NCI-H1436 treated with DMSO at 0.1 percent for 48 hours (cell line): ENCODE data around the gene CDCA5.

Experiments used
- DNase-seq: peaks from one replicate; lab custom pipeline; 2025; lab: John Stamatoyannopoulos, UW

CDCA5 gene

DNA sequence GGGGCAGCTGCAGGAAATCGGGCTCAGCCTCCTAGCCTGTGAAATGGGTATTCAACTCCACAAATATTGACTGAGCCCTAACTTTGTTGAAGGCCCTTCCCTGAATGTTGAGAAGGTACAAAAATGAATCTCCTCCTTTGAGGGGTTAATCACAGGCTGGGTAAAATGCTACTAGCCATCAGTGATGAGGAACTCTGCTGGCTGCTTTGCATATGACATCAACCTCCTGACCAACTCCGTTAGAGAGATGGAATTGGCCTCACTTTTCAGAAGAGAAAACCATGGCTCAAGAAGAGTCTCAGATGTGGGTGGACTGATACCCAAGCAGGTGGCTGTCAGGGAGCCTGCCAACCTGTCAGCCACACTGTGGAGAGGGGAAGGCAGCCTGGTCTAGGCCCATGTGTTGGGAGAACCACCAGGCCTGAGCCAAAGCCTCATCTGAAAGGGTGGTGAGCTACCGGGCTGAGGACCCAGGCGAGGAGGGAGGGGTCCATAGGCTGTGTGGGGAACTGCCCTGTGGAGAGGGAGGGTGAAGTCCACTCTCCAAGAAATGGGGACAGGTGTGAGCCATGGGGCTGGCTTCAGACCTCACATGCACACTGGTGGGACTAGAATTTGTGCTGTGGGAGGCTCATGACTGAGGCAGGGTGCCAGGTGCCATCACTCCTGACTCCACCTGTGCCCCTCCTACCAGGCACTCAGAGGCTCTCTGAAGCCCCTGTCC is 11.8 kb downstream of the CDCA5 start:
- no peak for DNase-seq

DNA sequence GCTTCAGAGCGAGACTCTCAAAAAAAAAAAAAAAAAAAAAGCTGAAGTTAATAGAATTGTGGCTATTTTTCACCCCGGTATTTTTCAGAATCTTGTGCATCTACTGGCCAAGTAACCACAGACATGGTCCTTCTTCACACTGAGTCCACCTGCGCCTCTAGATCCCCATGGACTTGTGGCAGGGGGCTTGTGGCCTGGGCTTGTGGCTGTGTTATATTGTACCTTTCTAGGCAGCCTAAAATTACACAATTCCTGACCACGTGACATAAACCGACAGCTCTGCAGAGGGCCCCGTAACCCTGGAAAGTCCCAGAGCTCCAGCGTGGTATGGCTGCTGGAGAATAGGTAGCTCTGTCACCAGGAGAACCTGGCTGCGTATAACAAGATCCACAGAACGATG is 14.6 kb downstream of the CDCA5 start:
- DNase-seq, result no peak

DNA sequence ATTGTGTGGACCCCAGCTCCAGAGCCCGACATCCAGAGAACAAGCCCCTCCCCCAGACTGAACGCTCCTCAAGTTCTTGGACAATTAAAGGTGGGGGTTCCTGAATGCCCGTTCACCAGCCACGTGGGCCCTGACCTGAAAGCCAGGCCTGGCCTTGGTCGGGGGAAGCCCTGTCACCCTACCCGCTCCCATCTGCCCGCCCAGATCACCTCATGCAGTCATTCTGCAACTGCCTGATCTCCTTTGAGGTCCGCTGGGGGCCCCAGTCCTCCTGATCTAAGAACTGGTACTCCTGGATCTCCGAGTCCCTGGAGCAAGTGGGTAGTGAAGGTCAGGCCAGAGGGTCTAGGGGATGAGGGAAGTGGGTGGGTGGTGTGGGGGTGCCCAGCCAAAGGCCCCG is 16.4 kb downstream of the CDCA5 start:
- no peak for DNase-seq

DNA sequence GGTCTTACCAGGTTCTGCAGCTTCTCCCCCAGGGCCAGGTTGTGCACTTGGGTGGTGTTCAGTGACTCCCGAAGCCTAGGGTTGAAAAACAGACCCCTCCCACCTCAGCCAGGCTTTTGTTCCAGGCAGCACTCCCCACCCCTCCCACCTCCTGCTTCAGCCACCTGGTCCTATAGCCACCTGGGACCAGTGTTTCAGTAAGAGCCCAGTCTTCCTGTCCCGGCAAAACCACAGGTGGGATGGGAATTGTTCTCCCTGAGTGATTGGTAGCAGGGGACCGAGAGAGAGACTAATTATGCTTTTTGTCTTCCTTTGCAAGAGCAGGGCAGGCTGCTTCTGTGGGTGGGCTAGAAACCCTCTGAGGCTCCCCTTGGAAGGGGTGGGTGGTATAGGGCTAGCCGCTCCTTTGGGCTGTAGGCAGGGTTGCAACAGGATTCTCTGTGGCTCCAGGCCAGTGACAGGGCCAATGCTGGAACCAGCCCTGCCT is 17.0 kb downstream of the CDCA5 start:
- peak; percentile 81 for DNase-seq

DNA sequence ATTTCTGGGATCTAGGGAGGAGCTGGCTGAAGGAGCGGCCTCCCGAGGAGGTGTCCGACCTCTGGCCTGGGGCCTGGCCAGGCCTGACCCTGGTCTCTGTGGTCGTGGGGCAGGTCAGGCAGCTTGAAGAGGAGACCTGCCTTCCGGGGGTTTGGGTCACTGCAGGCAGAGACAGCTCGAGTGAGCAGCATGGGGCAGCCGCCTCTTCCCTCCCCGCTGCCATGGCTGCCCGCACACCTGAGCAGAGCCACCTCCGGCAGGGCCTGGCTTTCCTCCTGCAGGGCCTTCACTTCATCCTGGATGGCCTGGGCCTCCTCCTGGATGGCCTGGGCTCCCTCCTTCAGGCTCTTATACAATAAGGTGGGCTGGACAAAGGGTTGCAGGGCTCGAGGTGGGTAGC is 17.5 kb downstream of the CDCA5 start:
- no peak for DNase-seq

DNA sequence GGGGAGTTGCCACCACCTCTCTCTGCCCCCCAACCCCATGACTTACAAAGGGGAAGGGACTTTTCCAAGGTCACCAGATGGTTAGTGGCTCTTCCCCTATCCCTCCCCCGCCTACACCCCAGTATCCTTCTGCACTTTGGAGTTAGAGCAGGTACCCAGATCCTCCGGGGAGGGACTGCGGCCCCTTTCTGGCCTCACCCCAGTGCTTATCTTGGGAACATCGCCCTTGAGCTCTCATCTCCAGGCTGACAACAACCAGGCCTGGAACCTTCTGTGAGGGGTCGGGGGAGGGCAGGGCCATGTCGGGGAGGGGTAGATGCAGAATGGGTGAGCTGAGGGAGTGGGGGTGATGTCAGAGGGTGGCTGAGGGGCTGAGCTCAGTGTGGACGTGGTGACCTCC is 18.0 kb downstream of the CDCA5 start:
- DNase-seq, result no peak

DNA sequence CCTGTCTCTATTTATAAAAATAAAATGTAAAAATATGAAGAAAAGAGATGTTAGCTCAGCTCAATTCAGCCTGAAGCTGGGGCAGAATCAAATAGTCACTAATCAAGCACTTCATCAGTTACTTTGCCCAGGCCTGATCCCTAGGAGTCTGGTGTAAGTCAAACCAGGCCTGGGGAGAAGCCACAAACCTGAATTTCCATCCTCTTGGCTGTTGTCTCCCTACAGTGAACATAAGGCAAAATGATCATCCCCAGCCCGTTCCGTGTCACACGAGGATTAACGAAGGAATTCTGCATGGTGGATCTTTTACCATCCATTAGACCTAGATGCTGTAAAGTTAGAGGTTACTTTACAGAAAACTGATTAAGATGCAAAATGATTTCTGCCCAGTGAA is 19.0 kb downstream of the CDCA5 start:
- DNase-seq, result no peak

DNA sequence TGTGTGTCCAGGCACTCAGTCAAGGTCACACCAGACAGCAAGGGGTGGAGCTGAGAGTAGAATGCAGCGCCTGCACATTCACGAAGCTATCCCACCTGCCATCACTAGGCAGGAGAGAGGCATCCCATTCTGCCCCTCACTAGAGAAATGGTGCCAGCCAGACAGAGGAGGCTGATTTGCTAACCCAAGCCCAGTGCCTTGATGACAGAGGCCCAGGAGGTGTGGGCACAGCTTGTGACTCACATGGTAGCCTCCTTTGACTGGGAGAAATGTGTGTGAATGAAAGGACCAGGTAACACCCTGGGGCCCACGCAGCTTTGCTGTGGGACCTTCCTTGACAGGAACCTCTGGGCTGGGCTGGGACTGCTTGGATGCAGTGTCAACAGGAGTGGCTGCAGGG is 20.3 kb downstream of the CDCA5 start:
- no peak for DNase-seq

DNA sequence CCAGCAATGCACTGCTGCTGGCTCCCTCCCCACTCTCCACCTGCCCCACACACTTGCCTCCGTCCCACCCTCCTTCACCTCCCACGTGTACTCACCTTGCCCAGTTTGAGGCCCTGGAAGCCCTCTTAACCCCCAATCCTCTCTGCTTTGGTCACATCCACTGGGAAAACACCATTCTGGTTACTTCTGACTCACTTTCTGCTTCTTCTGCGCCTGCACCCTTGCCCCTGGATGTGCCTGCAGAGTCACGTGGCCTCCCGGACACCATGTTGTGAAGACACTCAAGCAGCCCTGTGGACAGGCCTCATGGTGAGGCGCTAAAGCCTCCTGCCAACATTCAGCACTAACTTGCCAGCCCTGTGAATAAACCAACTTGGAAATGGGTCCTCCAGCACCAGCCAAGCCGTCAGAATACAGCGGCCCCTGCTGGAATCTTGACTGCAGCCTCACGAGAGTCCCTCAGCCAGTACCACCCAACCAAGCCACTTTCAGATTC is 22.9 kb downstream of the CDCA5 start:
- DNase-seq, result no peak

DNA sequence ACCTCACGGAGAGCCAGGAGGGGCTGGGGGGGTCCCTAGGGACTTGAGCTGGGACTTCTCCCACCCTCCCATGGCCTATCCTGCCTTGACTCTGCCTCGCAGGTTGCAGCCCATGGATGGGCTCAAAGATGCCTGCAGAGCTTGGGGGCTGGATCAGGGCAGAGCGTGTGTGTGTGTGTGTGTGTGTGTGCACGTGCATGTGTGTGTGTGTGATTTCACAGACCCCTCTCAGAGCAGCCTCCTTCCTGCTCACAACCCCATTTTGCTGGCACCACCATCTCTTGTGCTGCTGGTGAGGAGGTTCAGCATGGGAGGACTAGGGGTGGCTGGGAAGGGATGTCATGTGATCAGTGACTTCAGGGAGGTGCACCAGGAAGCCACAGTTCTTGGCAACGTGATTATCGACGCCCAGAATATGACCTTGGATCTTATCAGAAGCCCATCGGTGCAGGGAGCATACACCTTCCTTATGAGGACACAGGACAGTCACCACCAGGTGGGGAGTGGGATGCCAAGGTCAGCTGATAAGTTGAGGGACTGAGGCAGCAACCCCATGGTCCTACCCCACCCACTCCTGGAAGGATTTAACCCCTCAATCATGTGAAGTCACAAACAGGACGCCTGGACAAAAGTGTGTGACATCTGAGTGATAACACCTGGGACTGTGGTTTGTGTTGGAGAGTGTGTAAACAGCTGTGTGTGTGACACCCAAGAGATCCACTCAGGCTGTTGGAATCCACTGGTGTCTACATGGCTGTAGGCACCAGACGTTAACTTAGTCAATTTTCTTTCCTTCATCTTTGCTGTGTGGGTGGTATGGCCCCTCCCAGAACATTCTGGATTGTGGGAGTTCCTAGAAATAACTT is 23.6 kb downstream of the CDCA5 start:
- no peak for DNase-seq

DNA sequence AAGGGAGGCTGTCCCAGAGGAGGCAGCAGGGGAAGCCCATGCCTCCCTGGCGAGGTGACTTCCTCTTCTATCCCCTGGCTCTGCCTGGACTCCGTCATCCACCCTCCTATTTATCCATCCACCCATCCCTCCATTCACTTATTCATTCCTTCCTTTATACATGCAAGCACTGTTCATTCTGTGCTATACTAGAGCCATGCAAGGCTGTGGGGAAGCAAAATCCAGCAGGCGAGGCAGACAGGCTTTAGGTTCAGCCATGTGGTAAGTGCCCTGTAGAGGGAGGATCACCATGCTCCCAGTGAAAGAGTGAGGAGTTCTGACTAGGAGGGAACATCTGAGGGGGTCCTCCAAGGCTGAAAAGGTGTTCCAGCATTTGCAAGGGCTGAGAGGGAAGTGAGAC is 24.3 kb downstream of the CDCA5 start:
- DNase-seq, result no peak

DNA sequence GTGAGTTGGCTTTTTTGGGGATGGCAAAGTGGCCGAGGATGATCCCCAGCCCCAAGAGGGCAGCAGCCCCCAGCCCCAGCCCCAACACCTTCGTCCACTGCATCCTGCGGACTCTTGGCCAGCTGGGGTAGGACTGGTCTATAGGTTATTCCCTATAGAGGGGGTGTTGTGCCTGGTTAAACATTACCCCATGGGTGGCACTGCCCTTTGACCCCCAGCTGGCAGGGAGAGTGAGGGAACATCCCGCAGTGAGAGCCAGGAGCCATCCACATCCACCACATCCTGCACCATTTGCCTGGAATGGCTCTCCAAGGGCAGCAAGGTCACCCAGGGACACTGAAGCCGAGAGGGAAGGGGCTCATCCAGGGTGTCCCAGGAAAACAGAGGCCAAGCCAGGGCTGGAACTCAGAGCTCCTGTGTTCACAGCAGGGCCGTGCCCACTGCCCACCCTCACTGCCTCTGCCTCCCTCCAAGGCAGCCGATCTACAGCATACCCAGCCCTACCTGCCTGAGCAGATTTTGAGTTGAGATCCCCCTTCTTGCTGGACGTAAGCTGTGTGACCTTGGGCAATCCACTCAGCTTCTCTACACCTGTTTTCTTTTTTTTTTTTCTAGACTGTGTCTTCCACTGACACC is 25.3 kb downstream of the CDCA5 start, which contains the start of gene NAALADL1:
NAALADL1 (minus strand) TSS at position 135 of the 636 bp plus-strand sequence; CDS start at position 103, 32 bp downstream.
- no peak for DNase-seq

DNA sequence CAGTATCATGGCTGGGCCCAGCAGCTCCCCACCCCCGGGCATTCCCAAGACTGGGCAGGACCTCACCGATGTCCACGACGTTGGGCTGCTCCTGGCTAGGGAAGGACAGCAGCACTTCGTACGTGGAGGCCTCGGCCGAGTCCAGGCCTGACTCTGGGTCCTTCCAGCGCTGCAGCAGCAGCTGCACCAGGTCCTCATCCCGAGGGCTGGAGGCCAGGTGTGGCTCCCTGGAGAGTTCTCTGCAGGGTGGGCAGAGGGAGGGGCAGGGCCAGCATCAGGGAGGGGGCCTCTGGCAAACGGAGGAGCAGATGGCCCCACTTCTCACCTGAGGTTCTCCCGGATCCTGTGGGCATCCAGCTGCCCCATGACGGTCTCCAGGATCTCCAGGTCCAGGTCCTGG is 25.8 kb downstream of the CDCA5 start:
- no peak for DNase-seq

DNA sequence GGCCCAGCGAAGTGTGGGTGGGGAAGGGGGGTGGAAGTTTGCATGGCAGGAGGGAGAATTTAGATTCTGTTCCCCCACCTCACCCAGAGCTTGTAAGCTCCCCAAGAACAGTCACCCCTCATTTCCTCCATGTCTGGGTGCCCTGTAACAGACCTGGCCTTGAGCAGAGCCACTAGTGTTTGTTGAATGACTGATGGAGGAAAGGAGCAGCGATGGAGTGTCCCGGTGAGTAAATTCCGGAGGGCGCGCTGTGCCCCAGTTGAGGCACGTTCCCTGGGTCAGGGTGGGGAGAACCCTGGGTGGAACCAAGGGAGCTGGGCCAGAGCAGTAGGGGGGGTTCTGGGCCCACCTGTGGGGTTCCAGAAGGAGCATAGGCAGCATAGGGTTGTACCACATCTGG is 26.3 kb downstream of the CDCA5 start:
- no peak for DNase-seq

DNA sequence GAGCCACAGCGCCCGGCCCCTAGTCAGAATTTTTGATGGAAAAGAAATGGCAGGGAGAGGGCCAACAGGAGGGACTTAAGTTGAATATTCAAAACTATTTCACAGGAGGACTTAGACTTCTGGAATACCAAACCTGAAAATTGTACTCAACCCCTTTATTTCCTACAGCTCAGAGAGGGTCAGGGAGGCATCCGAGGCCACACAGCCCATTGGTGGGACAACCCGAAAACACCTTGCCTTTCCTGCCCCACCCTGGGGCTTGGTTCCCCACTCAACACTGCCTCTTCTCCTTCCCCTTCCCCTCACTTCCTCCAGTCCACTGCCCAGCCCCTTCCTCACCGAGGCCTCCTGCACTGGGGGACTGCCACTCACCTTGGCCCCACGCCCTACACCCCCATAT is 26.8 kb downstream of the CDCA5 start:
- DNase-seq, result no peak

DNA sequence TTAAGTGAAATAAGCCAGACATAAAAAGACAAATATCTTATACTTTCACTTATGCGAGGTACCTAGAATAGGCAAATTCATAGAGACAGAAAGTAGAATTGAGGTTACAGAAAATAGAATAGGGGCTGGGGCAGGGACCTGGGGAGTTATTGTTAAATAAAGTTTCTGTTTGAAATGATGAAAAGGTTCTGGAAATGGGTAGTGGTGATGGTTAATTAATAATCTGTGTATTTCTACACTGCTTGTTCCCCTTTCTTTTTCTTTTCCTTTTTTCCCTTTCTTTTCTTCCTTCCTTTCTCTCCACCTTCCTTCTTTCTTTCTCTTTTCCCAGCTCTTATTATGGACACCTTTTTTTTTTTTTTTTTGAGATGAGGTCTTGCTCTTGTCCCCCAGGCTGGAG is 28.3 kb downstream of the CDCA5 start:
- DNase-seq, result no peak

DNA sequence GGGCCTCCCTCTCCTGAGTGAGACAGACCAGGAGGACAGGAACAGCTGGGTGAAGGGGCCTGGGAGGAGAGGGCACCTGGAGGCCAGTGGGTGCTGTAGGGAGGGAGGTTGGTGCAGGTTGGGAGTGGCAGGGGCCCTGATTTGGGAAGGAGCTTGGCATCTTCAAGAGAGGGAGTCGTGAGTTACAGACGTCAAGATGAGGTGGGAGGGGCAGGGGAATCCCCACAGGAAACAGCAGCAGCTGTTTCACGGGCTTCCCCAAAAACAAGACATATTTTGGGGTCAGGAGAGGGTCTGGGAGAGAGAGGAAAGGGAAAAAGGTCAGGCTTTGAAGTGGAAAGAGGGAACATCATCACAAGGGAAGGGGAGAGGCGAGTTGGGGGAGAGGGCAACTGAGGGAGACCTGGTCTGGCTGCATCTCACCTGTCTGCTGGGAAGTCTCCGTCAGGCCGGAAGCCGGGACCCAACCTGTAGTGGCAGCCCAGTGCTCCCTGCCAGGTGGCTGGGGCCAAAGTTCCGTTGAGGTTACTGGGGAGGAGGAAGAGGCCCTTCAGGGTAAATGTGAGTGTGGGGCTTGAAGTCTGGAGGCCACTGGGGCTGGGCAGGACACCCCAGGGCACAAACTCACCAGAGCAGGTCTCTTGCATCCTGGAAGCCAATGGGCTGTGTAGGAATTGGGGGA is 29.9 kb downstream of the CDCA5 start:
- DNase-seq, result no peak

DNA sequence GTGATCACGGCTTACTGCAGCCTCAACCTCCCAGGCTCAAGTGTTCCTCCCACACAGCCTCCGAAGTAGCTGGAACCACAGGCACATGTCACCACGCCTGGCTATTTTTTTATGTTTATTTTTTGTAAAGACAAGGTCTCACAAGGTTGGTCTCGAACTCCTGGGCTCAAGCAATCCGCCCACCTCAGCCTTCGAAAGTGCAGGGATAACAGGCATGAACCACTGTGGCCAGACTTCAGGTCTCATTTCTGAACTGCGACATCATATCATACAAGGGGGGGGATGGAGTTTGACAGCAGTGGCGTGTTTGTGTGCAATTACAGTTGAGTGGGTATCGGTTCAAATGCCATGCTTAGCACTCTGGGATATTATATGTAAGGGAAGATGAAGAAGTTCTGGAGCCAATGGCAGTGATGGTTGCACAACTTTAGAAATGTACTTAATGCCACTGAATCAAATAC is 32.4 kb downstream of the CDCA5 start:
- DNase-seq, result no peak

DNA sequence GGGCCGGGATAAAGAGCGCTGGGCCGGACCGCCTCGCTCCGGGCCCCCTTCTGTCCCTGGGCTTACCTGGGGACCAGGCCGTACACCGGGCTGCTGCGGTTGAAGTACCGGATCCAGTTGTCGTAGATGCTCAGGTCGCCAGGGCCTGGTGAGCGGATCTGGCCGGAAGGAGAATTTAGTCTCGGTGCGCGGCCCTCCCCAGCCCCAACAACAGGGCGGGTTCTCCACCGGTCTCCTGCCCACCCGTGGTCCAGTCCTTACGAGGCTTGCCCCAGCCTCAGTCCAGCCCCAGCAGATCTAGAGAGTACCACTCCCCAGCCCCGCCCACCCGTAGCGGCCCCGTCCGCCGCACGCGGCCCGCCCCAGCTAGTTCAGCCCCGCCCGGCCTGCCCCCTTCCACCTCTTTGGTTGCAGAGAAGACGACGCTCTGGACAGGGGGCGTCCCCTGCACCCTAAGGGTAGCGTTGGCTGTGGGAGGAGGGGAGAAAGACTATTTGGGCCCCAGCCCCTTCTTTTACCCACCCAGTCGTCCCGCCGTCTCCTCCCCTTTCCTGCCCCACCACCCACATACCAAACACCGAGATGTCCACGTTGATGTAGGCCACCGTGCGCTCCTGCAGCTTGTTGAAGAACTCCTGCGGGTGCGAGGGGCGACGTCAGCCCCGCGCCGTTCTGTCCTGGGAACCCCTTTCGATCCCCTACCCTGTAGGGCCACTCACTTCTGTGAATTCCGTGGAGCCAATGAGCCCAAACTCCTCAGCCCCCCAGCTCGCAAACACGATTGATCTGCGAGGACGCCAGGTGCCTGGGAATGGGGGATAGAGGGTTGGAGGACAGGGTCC is 36.0 kb downstream of the CDCA5 start:
- no peak for DNase-seq

DNA sequence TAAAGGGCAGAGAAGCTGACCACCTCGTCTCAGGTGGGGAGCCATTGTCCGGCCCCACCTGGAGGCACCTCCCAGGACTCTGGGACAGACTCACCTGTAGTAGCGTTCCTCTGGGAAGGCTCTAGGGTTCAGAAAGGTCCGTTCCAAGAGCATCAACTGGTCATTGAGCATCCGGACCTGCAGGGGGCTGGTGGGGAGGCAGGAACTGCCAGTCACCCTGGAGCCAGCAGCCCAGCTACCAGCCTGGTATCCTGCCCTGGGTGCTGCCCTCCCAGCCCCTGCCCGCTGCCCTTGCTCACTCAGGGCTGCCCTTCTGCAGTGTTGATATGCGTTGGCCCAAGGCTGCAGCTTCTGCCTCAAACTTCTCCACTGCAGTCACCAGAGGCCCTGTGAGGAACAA is 38.1 kb downstream of the CDCA5 start:
- DNase-seq, result no peak

DNA sequence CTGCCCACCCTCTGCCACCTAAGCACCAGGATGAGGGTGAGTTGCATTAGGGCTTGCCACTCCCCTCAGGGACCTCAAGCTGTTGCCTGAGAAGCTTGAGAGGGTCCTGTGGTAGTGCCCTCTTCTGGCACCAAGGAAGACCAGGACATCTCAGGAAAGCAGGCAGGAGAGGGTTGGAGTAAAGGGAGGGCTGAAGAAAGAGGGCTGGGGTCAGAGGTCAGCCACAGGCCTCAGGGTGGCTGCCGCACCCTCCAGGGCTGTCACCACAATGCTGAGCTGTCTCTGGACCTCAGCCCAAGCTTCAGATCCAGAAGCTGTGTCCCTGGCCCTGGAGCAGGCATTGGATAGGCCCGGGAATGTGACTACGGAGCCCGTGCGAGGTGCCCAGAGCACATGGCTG is 38.8 kb downstream of the CDCA5 start:
- DNase-seq, result no peak
